ENCODE data around the gene GPR171.
"Not testable (repeated sequence)": the region's sequence is repeated elsewhere in the genome, so short reads cannot be mapped to it uniquely, and the experiment has no call there.

DNA sequence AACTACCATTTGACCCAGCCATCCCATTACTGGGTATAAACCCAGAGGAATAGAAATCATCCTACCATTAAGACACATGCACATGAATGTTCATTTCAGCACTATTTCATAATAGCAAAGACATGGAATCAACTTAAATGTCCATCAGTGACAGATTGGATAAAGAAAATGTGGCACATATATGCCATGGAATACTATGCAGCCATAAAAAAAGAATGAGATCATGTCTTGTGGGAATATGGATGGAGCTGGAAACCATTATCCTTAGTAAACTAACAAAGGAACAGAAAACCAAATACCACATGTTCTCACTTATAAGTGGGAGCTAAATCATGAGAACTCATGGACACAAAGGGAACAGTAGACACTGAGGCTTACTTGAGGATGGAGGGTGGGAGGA lies 29.4 kb upstream of the GPR171 start:
- not testable (repeated sequence) for TF ChIP-seq CTCF, POLR2A (IDR thresholded peaks at IDR 0.05)

Measured in right lobe of liver (tissue), 4 donors.